Measurements from ENCODE around the gene LIAS. TPM values are rescaled to one million over a fixed set of nuclear protein-coding genes. Genes with fewer than 3 reads are reported as not detected.
"Not testable (repeated sequence)": the region's sequence is repeated elsewhere in the genome, so short reads cannot be mapped to it uniquely, and the experiment has no call there.

The LIAS gene
- total RNA-seq, 1 donor from 2014 or later = 9.8 TPM

- Mint-ChIP-seq H3K27me3 (ENCODE audit: unreplicated experiment) (no peaks in the 10 kb centered on the region), H3K27ac (ENCODE audit: unreplicated experiment) (no peak overlapping the region)
- DNase-seq (ENCODE audit: low spot score) = no peak
These were observed 43.3 kb downstream of the LIAS start for GRCh38 chr4:39502019-39502663.

DNA sequence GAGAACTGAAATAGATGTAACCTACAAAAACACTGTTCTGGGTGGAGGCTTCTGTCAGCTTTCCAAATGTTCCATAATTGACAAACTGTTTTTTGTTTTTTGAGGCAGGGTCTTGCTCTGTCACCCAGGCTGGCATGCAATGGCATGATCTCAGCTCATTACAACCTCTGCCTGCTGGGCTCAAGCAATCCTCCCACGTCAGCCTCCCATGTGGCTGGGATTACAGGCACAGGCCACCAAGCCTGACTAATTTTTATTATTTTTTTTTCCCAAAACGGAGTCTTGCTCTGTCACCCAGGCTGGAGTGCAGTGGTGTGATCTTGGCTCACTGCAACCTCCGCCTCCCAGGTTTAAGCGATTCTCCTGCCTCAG, 43.8 kb downstream of the LIAS start:
- H3K27me3 Mint-ChIP-seq (ENCODE audit: unreplicated experiment); DNase-seq (ENCODE audit: low spot score); H3K27ac Mint-ChIP-seq (ENCODE audit: unreplicated experiment); H3K4me1 Mint-ChIP-seq (ENCODE audit: unreplicated experiment); H3K9me3 Mint-ChIP-seq (ENCODE audit: unreplicated experiment); H3K4me3 Mint-ChIP-seq (ENCODE audit: unreplicated experiment): not testable (repeated sequence)
- H3K36me3 Mint-ChIP-seq (ENCODE audit: low read depth, unreplicated experiment) = peaks cover 39% of the 10 kb centered on the region

More at GRCh38 chr4:39502019-39502663, 43.3 kb downstream of the LIAS start:
- no peaks in the 10 kb centered on the region for H3K9me3 Mint-ChIP-seq (ENCODE audit: unreplicated experiment)
- no peak overlapping the region for H3K4me3 Mint-ChIP-seq (ENCODE audit: unreplicated experiment)
- peaks cover 38% of the 10 kb centered on the region for H3K36me3 Mint-ChIP-seq (ENCODE audit: low read depth, unreplicated experiment)
- TF ChIP-seq, protein P1, sequence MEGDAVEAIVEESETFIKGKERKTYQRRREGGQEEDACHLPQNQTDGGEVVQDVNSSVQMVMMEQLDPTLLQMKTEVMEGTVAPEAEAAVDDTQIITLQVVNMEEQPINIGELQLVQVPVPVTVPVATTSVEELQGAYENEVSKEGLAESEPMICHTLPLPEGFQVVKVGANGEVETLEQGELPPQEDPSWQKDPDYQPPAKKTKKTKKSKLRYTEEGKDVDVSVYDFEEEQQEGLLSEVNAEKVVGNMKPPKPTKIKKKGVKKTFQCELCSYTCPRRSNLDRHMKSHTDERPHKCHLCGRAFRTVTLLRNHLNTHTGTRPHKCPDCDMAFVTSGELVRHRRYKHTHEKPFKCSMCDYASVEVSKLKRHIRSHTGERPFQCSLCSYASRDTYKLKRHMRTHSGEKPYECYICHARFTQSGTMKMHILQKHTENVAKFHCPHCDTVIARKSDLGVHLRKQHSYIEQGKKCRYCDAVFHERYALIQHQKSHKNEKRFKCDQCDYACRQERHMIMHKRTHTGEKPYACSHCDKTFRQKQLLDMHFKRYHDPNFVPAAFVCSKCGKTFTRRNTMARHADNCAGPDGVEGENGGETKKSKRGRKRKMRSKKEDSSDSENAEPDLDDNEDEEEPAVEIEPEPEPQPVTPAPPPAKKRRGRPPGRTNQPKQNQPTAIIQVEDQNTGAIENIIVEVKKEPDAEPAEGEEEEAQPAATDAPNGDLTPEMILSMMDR (IDR thresholded peaks at IDR 0.05; ENCODE audit: unreplicated experiment) = no peak
- H3K4me1 Mint-ChIP-seq (ENCODE audit: unreplicated experiment) = no peaks in the 10 kb centered on the region

GRCh38 chr4:39504538-39504937, 45.7 kb downstream of the LIAS start:
- Mint-ChIP-seq H3K9me3 (ENCODE audit: unreplicated experiment) (no peaks in the 10 kb centered on the region), H3K27ac (ENCODE audit: unreplicated experiment) (no peak overlapping the region), H3K27me3 (ENCODE audit: unreplicated experiment) (no peaks in the 10 kb centered on the region), H3K4me3 (ENCODE audit: unreplicated experiment) (no peak overlapping the region), H3K36me3 (ENCODE audit: low read depth, unreplicated experiment) (peaks cover 39% of the 10 kb centered on the region), H3K4me1 (ENCODE audit: unreplicated experiment) (no peaks in the 10 kb centered on the region)
- DNase-seq (ENCODE audit: low spot score) = no peak
- TF ChIP-seq, protein P1 (IDR thresholded peaks at IDR 0.05; ENCODE audit: unreplicated experiment) = no peak

GRCh38 chr4:39505581-39505980, 46.7 kb downstream of the LIAS start:
- H3K36me3 Mint-ChIP-seq (ENCODE audit: low read depth, unreplicated experiment) = peaks cover 40% of the 10 kb centered on the region
- H3K27me3 Mint-ChIP-seq (ENCODE audit: unreplicated experiment) = no peaks in the 10 kb centered on the region
- H3K4me3 Mint-ChIP-seq (ENCODE audit: unreplicated experiment) = no peak overlapping the region
- H3K4me1 Mint-ChIP-seq (ENCODE audit: unreplicated experiment) = no peaks in the 10 kb centered on the region
- TF ChIP-seq, protein P1 (IDR thresholded peaks at IDR 0.05; ENCODE audit: unreplicated experiment) = no peak
- H3K9me3 Mint-ChIP-seq (ENCODE audit: unreplicated experiment) = no peaks in the 10 kb centered on the region
- no peak overlapping the region for H3K27ac Mint-ChIP-seq (ENCODE audit: unreplicated experiment)
- DNase-seq (ENCODE audit: low spot score) = no peak

DNA sequence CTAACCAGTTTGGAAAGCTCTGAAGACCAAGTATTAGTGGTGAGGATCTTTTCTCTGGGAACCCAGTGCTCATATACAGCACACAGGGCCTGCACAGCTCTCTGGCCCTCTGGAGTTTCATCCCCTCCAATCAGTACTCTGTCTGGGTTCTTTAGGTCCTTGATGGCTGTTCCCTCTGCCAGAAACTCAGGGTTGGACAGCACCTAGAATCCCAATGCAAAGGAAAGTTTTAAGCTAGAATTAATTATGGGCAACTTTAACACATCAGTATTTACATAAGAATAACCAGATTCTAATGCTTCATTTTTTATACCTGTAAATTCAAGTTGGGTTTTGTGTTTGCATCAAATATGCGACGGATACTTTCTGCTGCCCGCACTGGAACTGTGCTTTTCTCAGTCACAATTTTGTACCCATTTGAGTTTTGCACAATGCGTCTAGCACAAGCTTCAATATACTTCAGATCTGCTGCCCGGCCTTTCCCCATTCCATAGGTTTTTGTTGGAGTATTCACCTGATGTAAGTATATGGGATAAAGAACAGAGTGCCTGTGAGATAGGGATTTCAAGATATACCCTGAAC, 51.6 kb downstream of the LIAS start:
- no peaks in the 10 kb centered on the region for H3K4me1 Mint-ChIP-seq (ENCODE audit: unreplicated experiment)
- no peaks in the 10 kb centered on the region for H3K27me3 Mint-ChIP-seq (ENCODE audit: unreplicated experiment)
- no peaks in the 10 kb centered on the region for H3K9me3 Mint-ChIP-seq (ENCODE audit: unreplicated experiment)
- no peak overlapping the region for H3K27ac Mint-ChIP-seq (ENCODE audit: unreplicated experiment)
- peaks cover 20% of the 10 kb centered on the region for H3K36me3 Mint-ChIP-seq (ENCODE audit: low read depth, unreplicated experiment)
- no peak overlapping the region for H3K4me3 Mint-ChIP-seq (ENCODE audit: unreplicated experiment)
- TF ChIP-seq, protein P1 (IDR thresholded peaks at IDR 0.05; ENCODE audit: unreplicated experiment) = no peak
- no peak for DNase-seq (ENCODE audit: low spot score)

GRCh38 chr4:39514266-39514665, 55.4 kb downstream of the LIAS start:
- H3K27ac Mint-ChIP-seq (ENCODE audit: unreplicated experiment); H3K9me3 Mint-ChIP-seq (ENCODE audit: unreplicated experiment); H3K27me3 Mint-ChIP-seq (ENCODE audit: unreplicated experiment); H3K4me1 Mint-ChIP-seq (ENCODE audit: unreplicated experiment); H3K4me3 Mint-ChIP-seq (ENCODE audit: unreplicated experiment); DNase-seq (ENCODE audit: low spot score): not testable (repeated sequence)
- peaks cover 14% of the 10 kb centered on the region for H3K36me3 Mint-ChIP-seq (ENCODE audit: low read depth, unreplicated experiment)

Measured in endothelial cell (in vitro differentiated cells).